Measurements from ENCODE around the gene IRF3. TPM values are rescaled to one million over a fixed set of nuclear protein-coding genes. Genes with fewer than 3 reads are reported as not detected.

Gene IRF3
- total RNA-seq, 1 experiment from 2014 or later, result 181 TPM

DNA sequence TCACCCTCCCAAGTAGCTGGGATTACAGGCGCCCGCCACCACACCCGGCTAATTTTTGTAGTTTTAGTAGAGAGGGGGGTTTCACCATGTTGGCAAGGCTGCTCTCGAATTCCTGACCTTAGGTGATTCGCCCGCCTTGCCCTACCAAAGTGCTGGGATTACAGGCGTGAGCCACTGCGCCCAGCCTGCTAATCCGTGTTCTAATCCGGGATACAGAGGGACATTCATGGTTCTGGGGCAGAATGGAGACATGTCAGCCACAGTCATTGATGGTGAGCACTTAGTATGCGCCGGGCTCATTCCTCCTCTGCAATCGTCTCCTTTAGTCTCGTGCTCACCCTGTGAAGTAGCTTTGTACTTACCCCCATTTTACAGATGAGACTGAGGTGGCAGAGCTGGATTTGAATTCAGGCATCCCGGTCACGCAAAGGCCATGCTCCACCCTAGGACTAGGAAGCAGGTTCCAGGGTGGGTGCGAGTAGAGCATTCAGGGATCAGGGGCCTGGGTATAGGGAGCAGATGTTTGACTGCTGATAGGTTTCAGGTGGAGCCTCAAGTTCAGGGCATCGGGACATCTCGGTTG, 34.0 kb downstream of the IRF3 start:
- ChIA-PET POLR2A (ENCODE audit: unreplicated experiment) (interaction anchor here (0.7 to 1.7 kb wide), 2 partner anchors 8 to 9 kb away, joined by 5 to 12 read pairs; partner anchors contain the start of gene RRAS), CTCF (no interaction called here)
- TSS peak; percentile 4 for BruUV-seq (replicated peaks)
- H2AFZ ChIP-seq, result no peak overlapping the region
- TF ChIP-seq, protein P1, sequence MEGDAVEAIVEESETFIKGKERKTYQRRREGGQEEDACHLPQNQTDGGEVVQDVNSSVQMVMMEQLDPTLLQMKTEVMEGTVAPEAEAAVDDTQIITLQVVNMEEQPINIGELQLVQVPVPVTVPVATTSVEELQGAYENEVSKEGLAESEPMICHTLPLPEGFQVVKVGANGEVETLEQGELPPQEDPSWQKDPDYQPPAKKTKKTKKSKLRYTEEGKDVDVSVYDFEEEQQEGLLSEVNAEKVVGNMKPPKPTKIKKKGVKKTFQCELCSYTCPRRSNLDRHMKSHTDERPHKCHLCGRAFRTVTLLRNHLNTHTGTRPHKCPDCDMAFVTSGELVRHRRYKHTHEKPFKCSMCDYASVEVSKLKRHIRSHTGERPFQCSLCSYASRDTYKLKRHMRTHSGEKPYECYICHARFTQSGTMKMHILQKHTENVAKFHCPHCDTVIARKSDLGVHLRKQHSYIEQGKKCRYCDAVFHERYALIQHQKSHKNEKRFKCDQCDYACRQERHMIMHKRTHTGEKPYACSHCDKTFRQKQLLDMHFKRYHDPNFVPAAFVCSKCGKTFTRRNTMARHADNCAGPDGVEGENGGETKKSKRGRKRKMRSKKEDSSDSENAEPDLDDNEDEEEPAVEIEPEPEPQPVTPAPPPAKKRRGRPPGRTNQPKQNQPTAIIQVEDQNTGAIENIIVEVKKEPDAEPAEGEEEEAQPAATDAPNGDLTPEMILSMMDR (conservative IDR thresholded peaks at IDR 0.05), result no peak
- no peak for TF ChIP-seq EZH2 (IDR thresholded peaks at IDR 0.05; ENCODE audit: low read depth)
- no peaks in the 10 kb centered on the region for H3K27me3 ChIP-seq (ENCODE audit: insufficient read depth, low read depth)
- H3K4me3 ChIP-seq, result no peak overlapping the region
- no peaks in the 10 kb centered on the region for H3K79me2 ChIP-seq (ENCODE audit: low read depth)
- H3K4me2 ChIP-seq, result no peak overlapping the region
- no peaks in the 10 kb centered on the region for H3K9me2 ChIP-seq (ENCODE audit: insufficient read depth)
- intact Hi-C loops (cut with micrococcal nuclease; ENCODE audit: unreplicated experiment), result no loop called here
- H3K4me1 ChIP-seq (replicated peaks; ENCODE audit: insufficient read depth), result no peaks in the 10 kb centered on the region
- H3K9me3 ChIP-seq (ENCODE audit: insufficient read depth, low read depth), result no peaks in the 10 kb centered on the region
- H3K36me3 ChIP-seq (ENCODE audit: low read depth), result peaks cover 4% of the 10 kb centered on the region; the same call in 1 of the 2 replicates
- DNase-seq, result no peak
- no peak overlapping the region for H3K27ac ChIP-seq
- H4K20me1 ChIP-seq (ENCODE audit: insufficient read depth), result peaks cover 4% of the 10 kb centered on the region
- H3F3A ChIP-seq (ENCODE audit: insufficient read depth, low read depth), result peaks cover 39% of the 10 kb centered on the region

DNA sequence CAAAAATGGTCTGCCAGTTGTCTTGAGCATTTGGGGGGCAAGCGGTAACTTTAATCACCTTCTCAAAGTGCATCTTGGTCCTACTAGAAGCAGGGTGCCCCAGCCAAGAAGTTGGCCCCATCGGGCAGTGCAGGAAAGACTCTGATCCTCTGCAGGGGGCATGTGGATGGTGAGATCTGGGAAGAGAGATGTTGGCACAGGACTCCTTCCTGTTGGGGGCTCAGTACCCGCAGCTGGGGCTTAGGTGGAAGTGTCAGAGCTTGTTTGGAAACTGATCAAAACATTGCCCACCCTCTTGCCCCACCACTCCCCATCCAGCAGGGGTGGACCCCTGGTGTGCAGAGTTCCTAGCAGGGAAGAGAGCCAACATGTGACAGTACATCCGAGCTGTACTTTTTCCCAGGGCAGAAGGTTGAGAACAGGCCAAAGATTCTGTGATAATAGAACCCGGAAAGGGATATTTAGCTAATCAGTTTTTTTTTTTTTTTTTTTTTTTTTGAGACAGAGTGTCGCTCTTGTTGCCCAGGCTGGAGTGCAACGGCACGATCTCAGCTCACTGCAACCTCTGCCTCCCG, 34.6 kb downstream of the IRF3 start:
- no TSS peak for BruUV-seq (replicated peaks)
- intact Hi-C loops (cut with micrococcal nuclease; ENCODE audit: unreplicated experiment), result no loop called here
- Histone ChIP-seq H3K27ac (no peak overlapping the region), H3K9me3 (ENCODE audit: insufficient read depth, low read depth) (no peaks in the 10 kb centered on the region), H3F3A (ENCODE audit: insufficient read depth, low read depth) (peaks cover 44% of the 10 kb centered on the region), H3K27me3 (ENCODE audit: insufficient read depth, low read depth) (no peaks in the 10 kb centered on the region), H3K36me3 (ENCODE audit: low read depth) (peaks cover 4% of the 10 kb centered on the region; the same call in 1 of the 2 replicates), H3K9me2 (ENCODE audit: insufficient read depth) (no peaks in the 10 kb centered on the region), H2AFZ (no peak overlapping the region), H3K79me2 (ENCODE audit: low read depth) (no peaks in the 10 kb centered on the region), H4K20me1 (ENCODE audit: insufficient read depth) (peaks cover 4% of the 10 kb centered on the region), H3K4me3 (no peak overlapping the region), H3K4me1 (replicated peaks; ENCODE audit: insufficient read depth) (no peaks in the 10 kb centered on the region), H3K4me2 (no peak overlapping the region)
- TF ChIP-seq EZH2 (IDR thresholded peaks at IDR 0.05; ENCODE audit: low read depth), result no peak
- TF ChIP-seq, protein P1 (conservative IDR thresholded peaks at IDR 0.05), result no peak
- POLR2A ChIA-PET (ENCODE audit: unreplicated experiment), result interaction anchor here (1.7 kb wide), 1 partner anchor 9 kb away, joined by 12 read pairs; the partner anchor contains the start of gene RRAS
- CTCF ChIA-PET, result no interaction called here
- no peak for DNase-seq

DNA sequence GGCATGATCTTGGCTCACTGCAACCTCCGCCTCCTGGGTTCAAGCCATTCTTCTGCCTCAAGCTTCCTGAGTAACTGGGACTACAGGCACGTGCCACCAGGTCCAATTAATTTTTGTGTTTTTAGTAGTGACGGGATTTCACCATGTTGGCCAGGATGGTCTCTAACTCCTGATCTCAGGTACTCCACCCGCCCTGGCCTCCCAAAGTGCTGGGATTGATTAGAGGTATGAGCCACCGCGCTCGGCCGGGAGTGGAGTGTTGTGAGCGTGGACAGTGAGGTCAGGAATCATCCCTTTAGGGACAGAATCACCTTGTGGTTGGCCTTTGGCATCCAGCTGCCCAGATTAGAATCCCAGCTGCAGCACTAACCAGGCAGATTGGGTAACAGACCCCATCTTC, 36.0 kb downstream of the IRF3 start:
- Histone ChIP-seq H3K27ac (no peak overlapping the region), H3K9me2 (ENCODE audit: insufficient read depth) (no peaks in the 10 kb centered on the region), H3K4me3 (no peak overlapping the region), H3K79me2 (ENCODE audit: low read depth) (no peaks in the 10 kb centered on the region), H2AFZ (no peak overlapping the region), H3K4me2 (no peak overlapping the region), H3K36me3 (ENCODE audit: low read depth) (peaks cover 4% of the 10 kb centered on the region; the same call in 1 of the 2 replicates), H3K27me3 (ENCODE audit: insufficient read depth, low read depth) (no peaks in the 10 kb centered on the region), H3F3A (ENCODE audit: insufficient read depth, low read depth) (peaks cover 43% of the 10 kb centered on the region), H3K4me1 (replicated peaks; ENCODE audit: insufficient read depth) (no peaks in the 10 kb centered on the region), H3K9me3 (ENCODE audit: insufficient read depth, low read depth) (no peaks in the 10 kb centered on the region), H4K20me1 (ENCODE audit: insufficient read depth) (peaks cover 4% of the 10 kb centered on the region)
- intact Hi-C loops (cut with micrococcal nuclease; ENCODE audit: unreplicated experiment), result no loop called here
- no peak for DNase-seq
- ChIA-PET POLR2A (ENCODE audit: unreplicated experiment) (no interaction called here), CTCF (interaction anchor here (0.5 kb wide), 1 partner anchor 788 kb away, joined by 3 read pairs; no protein-coding TSS in a partner anchor)
- BruUV-seq (replicated peaks), result no TSS peak
- TF ChIP-seq EZH2 (IDR thresholded peaks at IDR 0.05; ENCODE audit: low read depth), result no peak
- TF ChIP-seq, protein P1 (conservative IDR thresholded peaks at IDR 0.05), result no peak
